Kidney epithelial cell (primary cell): ENCODE measurements around the gene NFASC. TPM values are rescaled to one million over a fixed set of nuclear protein-coding genes. Genes with fewer than 3 reads are reported as not detected.

Experiments
- DNase-seq: peaks from one replicate; pipeline ENCODE4 v3.0.0-alpha.2; 2010; ENCODE audit warnings: low read depth
- H3K27me3 ChIP-seq: 2 replicates; pipeline ENCODE4 v1.6.0; 2011; ENCODE audit warnings: low read length; ENCODE audit not compliant: control insufficient read depth, insufficient read depth
- H3K36me3 ChIP-seq: 2 replicates; pipeline ENCODE4 v1.5.1; 2011; ENCODE audit warnings: low read length; ENCODE audit not compliant: control insufficient read depth, insufficient read depth
- H3K4me3 ChIP-seq: 2 replicates; pipeline ENCODE4 v1.5.1; 2011; ENCODE audit warnings: low read depth, mild to moderate bottlenecking, control low read depth, low read length
- total RNA-seq: library from RNA; depleted of rRNA; stranded (reverse); fragments of >200 nt; gene quantifications from 2 replicates; pipeline ENCODE4 v1.2.3, GENCODE V29; 2015
- TF ChIP-seq, protein P1 (sequence below): IDR thresholded peaks from 2 replicates; pipeline ENCODE4 v1.5.1; 2011; ENCODE audit warnings: mild to moderate bottlenecking, moderate library complexity, low read length, control low read depth, inconsistent platforms; ENCODE audit not compliant: insufficient read depth, poor library complexity, severe bottlenecking

NFASC gene
- total RNA-seq, 1 donor from 2014 or later, result 1.2 TPM

DNA sequence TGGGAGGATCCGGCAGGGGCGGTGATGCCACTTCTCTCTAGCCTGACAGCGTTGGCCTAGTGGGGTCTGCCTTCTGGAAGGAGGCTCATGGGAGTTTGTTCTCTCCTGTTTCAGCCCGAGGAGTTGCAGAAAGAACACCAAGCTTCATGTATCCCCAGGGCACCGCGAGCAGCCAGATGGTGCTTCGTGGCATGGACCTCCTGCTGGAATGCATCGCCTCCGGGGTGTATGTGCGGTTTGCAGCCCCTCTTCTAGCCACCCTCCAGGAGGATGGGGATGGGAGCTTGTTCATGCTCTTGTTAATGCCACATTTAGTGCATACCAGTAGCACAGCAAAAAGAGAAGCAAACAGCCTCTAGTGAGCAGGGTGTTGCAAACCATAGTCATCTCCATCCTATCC lies 97.5 kb downstream of the NFASC start:
- H3K4me3 ChIP-seq, result no peak overlapping the region
- peaks cover 7% of the 10 kb centered on the region for H3K27me3 ChIP-seq
- TF ChIP-seq, protein P1, sequence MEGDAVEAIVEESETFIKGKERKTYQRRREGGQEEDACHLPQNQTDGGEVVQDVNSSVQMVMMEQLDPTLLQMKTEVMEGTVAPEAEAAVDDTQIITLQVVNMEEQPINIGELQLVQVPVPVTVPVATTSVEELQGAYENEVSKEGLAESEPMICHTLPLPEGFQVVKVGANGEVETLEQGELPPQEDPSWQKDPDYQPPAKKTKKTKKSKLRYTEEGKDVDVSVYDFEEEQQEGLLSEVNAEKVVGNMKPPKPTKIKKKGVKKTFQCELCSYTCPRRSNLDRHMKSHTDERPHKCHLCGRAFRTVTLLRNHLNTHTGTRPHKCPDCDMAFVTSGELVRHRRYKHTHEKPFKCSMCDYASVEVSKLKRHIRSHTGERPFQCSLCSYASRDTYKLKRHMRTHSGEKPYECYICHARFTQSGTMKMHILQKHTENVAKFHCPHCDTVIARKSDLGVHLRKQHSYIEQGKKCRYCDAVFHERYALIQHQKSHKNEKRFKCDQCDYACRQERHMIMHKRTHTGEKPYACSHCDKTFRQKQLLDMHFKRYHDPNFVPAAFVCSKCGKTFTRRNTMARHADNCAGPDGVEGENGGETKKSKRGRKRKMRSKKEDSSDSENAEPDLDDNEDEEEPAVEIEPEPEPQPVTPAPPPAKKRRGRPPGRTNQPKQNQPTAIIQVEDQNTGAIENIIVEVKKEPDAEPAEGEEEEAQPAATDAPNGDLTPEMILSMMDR, result no peak
- H3K36me3 ChIP-seq, result no peaks in the 10 kb centered on the region
- no peak for DNase-seq

DNA sequence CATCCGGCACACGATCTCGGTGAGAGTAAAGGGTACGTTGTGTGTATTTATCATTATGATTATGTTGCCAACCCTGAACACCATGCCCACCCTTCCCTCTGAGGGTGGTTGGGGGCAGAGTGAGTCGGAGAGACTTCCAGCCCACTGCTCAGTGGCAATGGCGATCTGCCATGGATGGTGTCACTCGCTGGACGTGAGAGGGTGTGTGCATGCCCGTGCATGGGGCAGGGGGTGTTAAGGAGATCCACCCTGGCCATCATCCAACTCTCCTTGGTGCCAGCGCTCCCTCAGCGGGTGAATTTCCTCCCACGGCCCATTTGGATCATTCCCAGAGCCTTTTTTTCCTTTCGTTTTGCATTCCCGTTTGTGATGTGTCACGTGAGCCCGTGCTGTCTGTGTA lies 98.3 kb downstream of the NFASC start:
- TF ChIP-seq, protein P1, result no peak
- H3K36me3 ChIP-seq, result no peaks in the 10 kb centered on the region
- no peak overlapping the region for H3K4me3 ChIP-seq
- no peak for DNase-seq
- peaks cover 8% of the 10 kb centered on the region for H3K27me3 ChIP-seq

DNA sequence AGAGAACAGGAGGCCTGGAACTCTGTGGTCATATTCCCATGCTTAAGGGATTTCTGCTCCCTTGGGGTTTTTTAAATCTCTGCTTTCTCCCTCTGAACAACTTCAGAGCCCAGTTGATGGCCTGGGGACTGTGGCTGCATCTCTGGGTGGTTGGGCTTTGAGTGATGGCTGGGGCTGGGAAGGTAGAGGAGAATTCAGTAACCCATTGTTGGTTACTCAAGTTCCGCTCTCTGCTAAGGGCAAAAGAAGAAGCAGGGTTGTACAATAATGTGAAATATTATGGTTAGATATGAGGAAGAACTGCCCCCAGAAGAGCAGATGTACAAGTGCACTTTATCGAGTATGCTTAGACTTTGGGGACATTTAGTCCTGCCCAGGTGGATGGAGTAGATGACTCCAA lies 100.3 kb downstream of the NFASC start:
- Histone ChIP-seq H3K27me3 (peaks cover 11% of the 10 kb centered on the region), H3K36me3 (no peaks in the 10 kb centered on the region), H3K4me3 (no peak overlapping the region)
- TF ChIP-seq, protein P1, result no peak
- no peak for DNase-seq

DNA sequence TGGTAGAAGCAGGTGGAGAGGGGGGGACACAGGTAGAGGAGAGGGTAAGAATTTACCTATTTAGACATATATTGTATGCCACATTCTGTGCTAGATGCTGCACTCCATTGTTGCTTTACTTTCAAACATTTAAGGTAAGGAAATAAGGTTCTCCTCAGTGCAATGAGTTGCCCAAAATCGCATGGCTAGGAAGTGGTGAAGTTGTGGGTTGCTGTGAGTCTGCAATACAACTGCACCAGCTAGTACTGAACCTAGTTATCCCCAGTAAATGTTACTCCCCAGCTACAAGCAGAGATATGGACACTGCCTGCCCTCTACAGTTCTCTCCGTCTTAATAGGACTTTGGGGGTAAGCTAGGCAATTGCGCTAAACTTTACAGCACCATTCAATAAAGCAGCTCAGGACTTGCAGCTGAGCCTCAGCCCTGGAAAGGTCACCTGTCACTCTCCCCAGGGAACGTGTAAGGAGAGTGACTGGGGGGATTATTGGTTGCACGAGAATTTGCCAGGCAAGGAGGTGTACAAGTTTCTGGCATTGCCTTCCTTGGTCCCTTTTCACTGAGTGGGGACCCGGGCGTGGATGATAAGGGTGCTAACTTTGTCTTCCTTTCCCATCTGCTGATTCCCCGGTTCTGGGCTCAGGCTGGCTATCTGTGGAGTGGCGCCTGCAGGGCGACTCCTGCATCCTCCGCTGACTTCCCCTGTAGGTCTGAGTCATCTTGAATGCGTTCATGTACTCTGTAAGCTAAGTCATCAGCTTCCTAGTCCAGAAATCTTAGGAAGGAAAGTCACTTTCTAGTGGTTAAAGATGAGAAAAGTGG lies 101.1 kb downstream of the NFASC start:
- Histone ChIP-seq H3K27me3 (peaks cover 16% of the 10 kb centered on the region), H3K4me3 (no peak overlapping the region), H3K36me3 (no peaks in the 10 kb centered on the region)
- DNase-seq, result no peak
- TF ChIP-seq, protein P1, result no peak

DNA sequence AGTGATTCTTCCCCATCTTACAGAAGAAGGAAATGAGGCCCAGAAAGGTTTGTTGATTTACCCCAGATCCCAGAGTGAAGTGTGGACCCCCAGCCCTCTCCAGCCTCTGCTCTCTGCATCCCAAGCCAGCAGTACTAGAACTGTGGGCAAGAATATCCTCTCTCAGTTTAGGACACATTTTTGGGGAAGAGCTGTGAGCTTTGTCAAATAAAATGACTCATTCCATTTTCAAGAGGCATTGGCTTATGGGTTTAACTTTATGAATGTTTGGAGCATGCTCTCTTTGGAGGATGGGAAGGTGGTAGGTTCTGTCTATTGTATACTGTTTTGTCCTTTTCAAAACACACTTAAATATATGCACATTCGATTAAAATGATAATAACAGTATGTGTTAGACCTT lies 101.8 kb downstream of the NFASC start:
- TF ChIP-seq, protein P1, result no peak
- Histone ChIP-seq H3K36me3 (no peaks in the 10 kb centered on the region), H3K4me3 (no peak overlapping the region), H3K27me3 (peaks cover 19% of the 10 kb centered on the region)
- DNase-seq, result no peak

DNA sequence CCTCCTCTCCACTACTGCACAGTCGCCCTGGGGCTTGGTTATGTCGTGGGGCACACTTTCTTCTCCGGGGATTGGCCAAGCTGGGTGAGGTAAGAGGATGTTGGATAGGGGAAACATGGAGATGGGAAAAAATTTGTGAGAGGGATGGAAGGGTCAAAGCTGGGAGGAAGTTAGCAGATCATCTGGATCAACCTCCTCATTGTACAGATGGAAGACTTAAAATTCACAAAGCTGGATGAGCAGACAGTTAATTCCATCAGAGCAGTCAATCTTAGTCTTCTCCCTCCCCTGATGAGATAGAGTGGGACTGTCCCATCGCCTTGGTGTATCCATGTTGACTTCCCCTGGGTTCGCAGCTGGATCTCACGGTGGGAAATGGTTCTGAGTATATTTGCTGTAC lies 102.8 kb downstream of the NFASC start:
- H3K4me3 ChIP-seq, result no peak overlapping the region
- TF ChIP-seq, protein P1, result no peak
- H3K36me3 ChIP-seq, result no peaks in the 10 kb centered on the region
- peaks cover 18% of the 10 kb centered on the region for H3K27me3 ChIP-seq
- no peak for DNase-seq
